SW 1271 (cell line): Measurements from ENCODE around the gene MAPRE3.
"Not testable (repeated sequence)": the region's sequence is repeated elsewhere in the genome, so short reads cannot be mapped to it uniquely, and the experiment has no call there.

Source experiments
- DNase-seq, 2 experiments: peaks; one replicate each; lab custom pipeline; 2025; lab: John Stamatoyannopoulos, UW

The MAPRE3 gene

DNA sequence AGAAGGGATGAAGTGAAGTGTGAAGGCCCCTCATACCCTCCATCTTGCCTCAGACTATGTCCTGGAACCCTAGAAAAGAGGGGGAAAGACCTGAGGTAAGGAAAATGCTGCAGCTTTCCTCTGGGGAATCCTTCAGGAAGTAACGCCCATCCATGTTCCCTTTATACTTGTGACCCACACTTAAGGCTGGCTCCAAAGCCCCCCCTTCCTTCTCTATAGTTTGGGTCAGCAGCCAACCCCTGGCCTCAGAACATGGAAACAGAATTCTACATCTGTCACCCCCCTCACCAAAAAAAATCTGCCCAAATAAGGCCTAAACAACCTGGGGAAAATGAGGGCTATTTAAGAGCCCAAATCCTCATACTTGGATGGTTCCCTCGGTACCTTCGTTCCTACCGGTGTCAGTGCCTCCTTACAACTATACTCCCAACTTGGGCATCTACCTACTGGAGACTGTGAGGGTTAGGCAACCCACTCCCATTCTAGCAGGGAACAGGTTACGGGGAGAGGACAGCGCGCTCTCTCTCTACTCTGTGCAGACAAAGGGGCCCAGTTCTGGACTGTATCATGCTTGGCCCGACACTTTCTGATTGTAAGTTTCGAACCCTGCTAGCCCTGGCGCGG, 100.3 kb downstream of the MAPRE3 start:
- no peak for DNase-seq

DNA sequence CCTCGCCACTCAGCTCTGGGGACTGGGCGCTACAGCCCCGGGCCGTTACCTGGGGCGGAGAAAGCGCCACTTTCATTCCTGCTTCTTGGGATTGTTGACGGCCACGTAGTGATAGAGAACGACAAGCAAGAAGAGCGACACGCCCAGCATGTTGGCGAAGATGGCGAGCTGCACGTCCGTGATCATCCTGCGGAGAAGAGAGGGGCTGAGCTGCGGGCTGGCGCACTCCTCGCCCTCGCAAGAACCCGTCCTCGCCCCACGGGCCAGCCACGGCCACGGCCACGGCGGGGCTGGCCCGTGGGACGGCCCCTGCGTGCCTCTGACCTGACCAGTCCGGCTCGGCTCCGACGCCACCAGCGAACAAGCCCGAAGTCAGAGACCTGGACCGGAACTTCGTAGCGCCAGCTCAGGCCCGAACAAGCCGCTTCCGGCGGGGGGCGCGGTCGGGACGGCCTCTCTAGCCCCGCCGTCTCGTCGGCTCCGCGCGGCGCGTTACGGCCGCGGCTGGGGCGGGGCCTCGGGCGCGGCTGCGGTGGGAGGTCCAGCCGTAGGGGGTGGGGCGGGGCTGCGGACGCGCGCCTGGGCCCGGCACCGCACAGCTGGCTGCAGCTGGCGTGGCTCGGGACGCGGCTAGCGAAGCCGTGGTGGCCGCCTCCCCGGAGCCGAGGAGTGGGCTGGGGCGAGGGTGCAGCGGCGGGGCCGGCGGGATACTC, 101.0 kb downstream of the MAPRE3 start, which contains the start of gene OST4:
TSS of gene OST4 (minus strand) at position 378 of the 713 bp plus-strand sequence.
- DNase-seq: peak; percentile 88 to 94

- DNase-seq: no peak
These were observed 101.8 kb downstream of the MAPRE3 start for GRCh38 chr2:27071990-27072830.

GRCh38 chr2:27072920-27073319, 102.5 kb downstream of the MAPRE3 start:
- DNase-seq: no peak

GRCh38 chr2:27073782-27074181, 103.3 kb downstream of the MAPRE3 start:
- DNase-seq: no peak

GRCh38 chr2:27074738-27075565, 104.5 kb downstream of the MAPRE3 start:
- DNase-seq: no peak

- not testable (repeated sequence) for DNase-seq
These were observed 105.1 kb downstream of the MAPRE3 start for GRCh38 chr2:27075566-27075871.

DNA sequence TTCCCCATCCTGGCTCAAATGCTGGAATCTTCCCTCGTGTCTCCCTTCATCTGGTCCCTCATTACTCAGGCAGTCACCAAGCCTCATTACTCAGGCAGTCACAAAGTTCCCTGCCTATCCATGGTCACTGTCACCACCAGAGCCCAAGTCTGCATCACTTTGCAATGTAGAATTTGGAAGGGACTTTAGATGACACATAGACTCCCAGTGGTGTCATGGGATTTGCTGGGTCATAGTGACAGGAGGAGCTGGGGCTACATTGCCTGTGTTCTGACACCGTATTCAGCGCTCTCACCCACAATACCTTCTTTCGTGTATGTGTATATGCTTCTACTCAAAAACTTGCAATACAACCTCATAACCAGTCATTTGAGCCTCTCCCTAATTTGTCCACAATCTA, 105.9 kb downstream of the MAPRE3 start:
- no peak for DNase-seq
